ENCODE data around the gene DEPP1. TPM values are rescaled to one million over a fixed set of nuclear protein-coding genes. Genes with fewer than 3 reads are reported as not detected.
A peak's percentile ranks its signal among the peaks of the same experiment; 100 is the strongest.

DEPP1 gene
- total RNA-seq, 1 donor from 2014 or later: 4.1 TPM

- DNase-seq (ENCODE audit: low spot score in 2 of 2): no peak
- no peak for FAIRE-seq
Measured at GRCh38 chr10:44968500-44969400, 9.9 kb downstream of the DEPP1 start.

GRCh38 chr10:44968091-44968490 is 10.5 kb downstream of the DEPP1 start:
- no peak for FAIRE-seq

GRCh38 chr10:44967616-44968015 is 11.0 kb downstream of the DEPP1 start:
- no peak for DNase-seq (ENCODE audit: low spot score in 2 of 2)
- FAIRE-seq: no peak

More at GRCh38 chr10:44968091-44968490, 10.5 kb downstream of the DEPP1 start:
- no peak for DNase-seq (ENCODE audit: low spot score in 2 of 2)

- DNase-seq (ENCODE audit: low spot score in 2 of 2) (no peak), FAIRE-seq (no peak)
Measured at GRCh38 chr10:44966816-44967509, 11.6 kb downstream of the DEPP1 start.

GRCh38 chr10:44966129-44966815 is 12.3 kb downstream of the DEPP1 start:
- DNase-seq (ENCODE audit: low spot score in 2 of 2): no peak
- no peak for FAIRE-seq

GRCh38 chr10:44965651-44966097 is 12.9 kb downstream of the DEPP1 start:
- no peak for FAIRE-seq

GRCh38 chr10:44965104-44965503 is 13.5 kb downstream of the DEPP1 start:
- FAIRE-seq (no peak), DNase-seq (ENCODE audit: low spot score in 2 of 2) (no peak)

More at GRCh38 chr10:44965651-44966097, 12.9 kb downstream of the DEPP1 start:
- DNase-seq (ENCODE audit: low spot score in 2 of 2): no peak

GRCh38 chr10:44963772-44964633 is 14.6 kb downstream of the DEPP1 start:
- DNase-seq (ENCODE audit: low spot score in 2 of 2): peak in 1 of 2 donors; percentile 70
- no peak for FAIRE-seq

- FAIRE-seq (no peak), DNase-seq (ENCODE audit: low spot score in 2 of 2) (no peak)
Measured at GRCh38 chr10:44962870-44963738, 15.5 kb downstream of the DEPP1 start.

GRCh38 chr10:44961931-44962750 is 16.5 kb downstream of the DEPP1 start:
- no peak for DNase-seq (ENCODE audit: low spot score in 2 of 2)
- no peak for FAIRE-seq

GRCh38 chr10:44961230-44961571 is 17.4 kb downstream of the DEPP1 start:
- DNase-seq (ENCODE audit: low spot score in 2 of 2) (no peak), FAIRE-seq (no peak)

GRCh38 chr10:44960482-44961229 is 18.0 kb downstream of the DEPP1 start:
- FAIRE-seq (no peak), DNase-seq (ENCODE audit: low spot score in 2 of 2) (no peak)

GRCh38 chr10:44960088-44960460 is 18.5 kb downstream of the DEPP1 start:
- FAIRE-seq (no peak), DNase-seq (ENCODE audit: low spot score in 2 of 2) (no peak)

GRCh38 chr10:44959247-44960087 is 19.1 kb downstream of the DEPP1 start, which contains the start of gene RASSF4:
TSS of gene RASSF4 (plus strand) at chr10:44959802. CDS start at chr10:44970203, 10,401 bp downstream.
- FAIRE-seq (no peak), DNase-seq (ENCODE audit: low spot score in 2 of 2) (peak; percentile 95 to 97)

GRCh38 chr10:44958898-44959246 is 19.7 kb downstream of the DEPP1 start:
- no peak for DNase-seq (ENCODE audit: low spot score in 2 of 2)
- no peak for FAIRE-seq

GRCh38 chr10:44958196-44958897 is 20.3 kb downstream of the DEPP1 start:
- FAIRE-seq: no peak
- DNase-seq (ENCODE audit: low spot score in 2 of 2): peak in 1 of 2 donors; percentile 52

All from frontal cortex (tissue), 4 donors.